Retinal pigment epithelial cell (primary cell): Measurements from ENCODE around the gene SKI.
A peak's percentile ranks its signal among the peaks of the same experiment; 100 is the strongest.

Experiments
- DNase-seq: peaks from one replicate; pipeline ENCODE4 v3.0.0-alpha.2; 2010; ENCODE audit warnings: low read depth
- H3K4me3 ChIP-seq: 2 replicates; pipeline ENCODE4 v1.5.1; 2011; ENCODE audit warnings: mild to moderate bottlenecking, low read length, control low read depth, moderate library complexity
- CTCF ChIP-seq: conservative IDR thresholded peaks from 2 replicates; pipeline ENCODE4 v1.5.1; 2011; ENCODE audit warnings: low read depth, low read length, control low read depth, inconsistent platforms

SKI gene

GRCh38 chr1:2354511-2355372, 126.6 kb downstream of the SKI start:
- no peak overlapping the region for H3K4me3 ChIP-seq
- TF ChIP-seq CTCF: no peak
- no peak for DNase-seq

- TF ChIP-seq CTCF: no peak
- no peak for DNase-seq
- H3K4me3 ChIP-seq: no peak overlapping the region
Measured at GRCh38 chr1:2355373-2356261, 127.5 kb downstream of the SKI start.

GRCh38 chr1:2356401-2356800, 128.3 kb downstream of the SKI start:
- H3K4me3 ChIP-seq: no peak overlapping the region
- DNase-seq: peak; percentile 29
- no peak for TF ChIP-seq CTCF

GRCh38 chr1:2356911-2357845, 129.1 kb downstream of the SKI start:
- H3K4me3 ChIP-seq: no peak overlapping the region
- no peak for TF ChIP-seq CTCF
- no peak for DNase-seq

GRCh38 chr1:2358072-2358471, 130.0 kb downstream of the SKI start:
- TF ChIP-seq CTCF: no peak

GRCh38 chr1:2358651-2359640, 130.8 kb downstream of the SKI start:
- no peak for DNase-seq
- H3K4me3 ChIP-seq: no peak overlapping the region
- TF ChIP-seq CTCF: no peak

More at GRCh38 chr1:2358072-2358471, 130.0 kb downstream of the SKI start:
- no peak overlapping the region for H3K4me3 ChIP-seq
- no peak for DNase-seq
